Measurements from ENCODE around the gene DNASE1L2.
"Not testable (repeated sequence)": the region's sequence is repeated elsewhere in the genome, so short reads cannot be mapped to it uniquely, and the experiment has no call there.

The DNASE1L2 gene

GRCh38 chr16:2242598-2242997, 6.4 kb downstream of the DNASE1L2 start:
- peak in 1 of 2 donors; percentile 11 for DNase-seq

GRCh38 chr16:2243031-2243528, 6.8 kb downstream of the DNASE1L2 start:
- no peak for DNase-seq

- no peak for DNase-seq
Observed at GRCh38 chr16:2243781-2244180, 7.5 kb downstream of the DNASE1L2 start.

- no peak for DNase-seq
Observed at GRCh38 chr16:2244301-2244700, 8.1 kb downstream of the DNASE1L2 start.

- no peak for DNase-seq
Observed at GRCh38 chr16:2244926-2245795, 8.9 kb downstream of the DNASE1L2 start.

GRCh38 chr16:2246301-2246885, 10.1 kb downstream of the DNASE1L2 start:
- no peak for DNase-seq

- DNase-seq: peak in 1 of 2 donors; percentile 28
Observed at GRCh38 chr16:2250652-2251295, 14.5 kb downstream of the DNASE1L2 start.

- peak; percentile 92 to 96 for DNase-seq
Observed at GRCh38 chr16:2251296-2252111, 15.3 kb downstream of the DNASE1L2 start, which contains the start of gene ECI1. ECI1 (minus strand) TSS chr16:2251587; CDS start chr16:2251566, 21 bp downstream.

GRCh38 chr16:2252806-2253148, 16.5 kb downstream of the DNASE1L2 start:
- no peak for DNase-seq

GRCh38 chr16:2253293-2253692, 17.0 kb downstream of the DNASE1L2 start:
- DNase-seq: no peak

GRCh38 chr16:2256531-2257140, 20.4 kb downstream of the DNASE1L2 start:
- no peak for DNase-seq

- DNase-seq: no peak
Observed at GRCh38 chr16:2257726-2258125, 21.5 kb downstream of the DNASE1L2 start.

- not testable (repeated sequence) for DNase-seq
Observed at GRCh38 chr16:2258530-2258929, 22.3 kb downstream of the DNASE1L2 start.

- no peak for DNase-seq
Observed at GRCh38 chr16:2260250-2260649, 24.0 kb downstream of the DNASE1L2 start.

GRCh38 chr16:2263026-2263425, 26.8 kb downstream of the DNASE1L2 start:
- DNase-seq: not testable (repeated sequence)

GRCh38 chr16:2266887-2267286, 30.6 kb downstream of the DNASE1L2 start:
- DNase-seq: not testable (repeated sequence)

- not testable (repeated sequence) for DNase-seq
Observed at GRCh38 chr16:2267505-2267912, 31.3 kb downstream of the DNASE1L2 start.

- peak; percentile 91 to 97 for DNase-seq
Observed at GRCh38 chr16:2267913-2268666, 31.8 kb downstream of the DNASE1L2 start, which contains the start of gene RNPS1. RNPS1 (minus strand) TSS chr16:2268126; CDS start chr16:2264643, 3,483 bp downstream.

- no peak for DNase-seq
Observed at GRCh38 chr16:2270070-2270462, 33.8 kb downstream of the DNASE1L2 start.

- DNase-seq: no peak
Observed at GRCh38 chr16:2270588-2271470, 34.6 kb downstream of the DNASE1L2 start.
